DND-41 (cell line): ENCODE measurements around the gene DENND2A.
"Not testable (repeated sequence)": the region's sequence is repeated elsewhere in the genome, so short reads cannot be mapped to it uniquely, and the experiment has no call there.

Source experiments
- ATAC-seq: fragments of 200-7000 bp; cut with Tn5 transposase; 3 replicates; pipeline ENCODE4 v1.9.1; 2021; ENCODE audit warnings: low read depth; ENCODE audit not compliant: insufficient read depth
- DNase-seq: peaks from one replicate; pipeline ENCODE4 v3.0.0-alpha.2; 2020
- H2AFZ ChIP-seq: 2 replicates; pipeline ENCODE4 v1.6.0; 2012; ENCODE audit warnings: low read depth, low read length
- H3K27ac ChIP-seq: 2 replicates; pipeline ENCODE4 v1.5.1; 2012; ENCODE audit warnings: low read length, inconsistent platforms
- H3K27me3 ChIP-seq: fragments of 200-600 bp; sonication (generic); 2 replicates; pipeline ENCODE4 v1.6.0; 2012; ENCODE audit warnings: low read length, mild to moderate bottlenecking, inconsistent platforms; ENCODE audit not compliant: insufficient read depth, poor library complexity
- H3K36me3 ChIP-seq: 2 replicates; pipeline ENCODE4 v1.5.1; 2012; ENCODE audit warnings: low read length, inconsistent platforms; ENCODE audit not compliant: insufficient read depth
- H3K4me1 ChIP-seq: 2 replicates; pipeline ENCODE4 v1.5.1; 2012; ENCODE audit warnings: mild to moderate bottlenecking, low read length; ENCODE audit not compliant: insufficient read depth
- H3K4me2 ChIP-seq: 2 replicates; pipeline ENCODE4 v1.6.0; 2012; ENCODE audit warnings: mild to moderate bottlenecking, moderate library complexity, low read length, inconsistent platforms; ENCODE audit not compliant: insufficient read depth
- H3K4me3 ChIP-seq, 2 experiments: fragments of 200-600 bp in 1 of 2; shearing (Covaris generic) in 1 of 2; 2 replicates each; pipeline ENCODE4 v1.5.1; 2012 to 2016; ENCODE audit warnings: inconsistent platforms in 2 of 2, low read length in 2 of 2, mild to moderate bottlenecking in 2 of 2, low read depth in 1 of 2, moderate library complexity in 1 of 2
- H3K79me2 ChIP-seq: 2 replicates; pipeline ENCODE4 v1.6.0; 2012; ENCODE audit warnings: low read length, inconsistent platforms; ENCODE audit not compliant: insufficient read depth
- H3K9ac ChIP-seq: 2 replicates; pipeline ENCODE4 v1.6.0; 2012; ENCODE audit warnings: low read depth, mild to moderate bottlenecking, inconsistent platforms, low read length, moderate library complexity
- H3K9me3 ChIP-seq: 2 replicates; pipeline ENCODE4 v1.5.1; 2012; ENCODE audit warnings: low read length, moderate library complexity, mild to moderate bottlenecking, inconsistent platforms; ENCODE audit not compliant: insufficient read depth, severe bottlenecking
- H4K20me1 ChIP-seq: 2 replicates; pipeline ENCODE4 v1.6.0; 2012; ENCODE audit warnings: low read length; ENCODE audit not compliant: insufficient read depth
- EZH2 ChIP-seq: IDR thresholded peaks from 3 replicates; pipeline ENCODE4 v1.6.1; 2012; ENCODE audit warnings: borderline replicate concordance, low read depth, mild to moderate bottlenecking, moderate library complexity, low read length, inconsistent platforms; ENCODE audit not compliant: severe bottlenecking
- TF ChIP-seq, protein P1 (sequence below): IDR thresholded peaks from 2 replicates; pipeline ENCODE4 v1.5.1; 2012; ENCODE audit warnings: borderline replicate concordance, low read length, moderate library complexity, mild to moderate bottlenecking; ENCODE audit not compliant: poor library complexity, severe bottlenecking; ENCODE audit errors: extremely low read depth

The DENND2A gene

DNA sequence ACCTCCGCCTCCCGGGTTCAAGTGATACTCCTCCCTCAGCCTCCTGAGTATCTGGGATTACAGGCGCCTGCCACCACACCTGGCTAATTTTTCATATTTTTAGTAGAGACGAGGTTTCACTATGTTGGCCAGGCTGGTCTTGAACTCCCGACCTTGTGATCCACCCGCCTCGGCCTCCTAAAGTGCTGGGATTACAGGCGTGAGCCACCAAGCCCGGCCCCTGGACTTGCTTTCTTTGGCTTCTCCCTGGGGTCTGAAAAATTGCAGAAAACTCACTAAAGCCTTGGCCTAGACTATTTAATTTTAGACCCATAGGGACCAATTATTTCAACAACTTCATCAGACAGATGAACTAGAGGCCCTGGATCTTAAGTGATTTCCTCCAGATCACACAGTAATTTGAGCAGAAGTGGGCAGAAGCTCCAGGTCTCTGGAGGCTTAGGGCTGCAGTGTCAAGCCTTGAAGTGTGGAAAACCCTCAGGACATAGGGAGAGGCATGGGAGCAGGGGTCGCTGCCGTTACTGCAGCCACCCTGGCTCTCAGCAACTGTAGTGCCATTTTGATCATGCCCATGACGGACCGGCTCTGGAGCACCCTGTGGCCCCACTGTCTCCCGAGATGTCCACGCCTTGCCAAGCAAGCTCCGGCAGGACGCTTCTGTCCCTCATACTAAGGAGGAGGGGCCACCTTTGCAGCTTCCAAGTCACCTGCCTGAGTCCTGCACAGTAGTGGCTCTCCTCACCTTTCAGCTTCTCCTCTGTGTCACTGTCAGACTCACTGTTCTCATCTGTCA, 72.4 kb downstream of the DENND2A start:
- H4K20me1 ChIP-seq: no peaks in the 10 kb centered on the region
- no peaks in the 10 kb centered on the region for H3K27me3 ChIP-seq
- no peaks in the 10 kb centered on the region for H3K36me3 ChIP-seq
- no peak overlapping the region for H3K4me2 ChIP-seq
- no peaks in the 10 kb centered on the region for H3K9me3 ChIP-seq
- no peaks in the 10 kb centered on the region for H3K79me2 ChIP-seq
- DNase-seq (no peak), ATAC-seq (no peak)
- no peak overlapping the region for H3K4me3 ChIP-seq
- H3K27ac ChIP-seq: no peak overlapping the region
- H3K9ac ChIP-seq: no peak overlapping the region
- H2AFZ ChIP-seq: no peak overlapping the region
- TF ChIP-seq, protein P1, sequence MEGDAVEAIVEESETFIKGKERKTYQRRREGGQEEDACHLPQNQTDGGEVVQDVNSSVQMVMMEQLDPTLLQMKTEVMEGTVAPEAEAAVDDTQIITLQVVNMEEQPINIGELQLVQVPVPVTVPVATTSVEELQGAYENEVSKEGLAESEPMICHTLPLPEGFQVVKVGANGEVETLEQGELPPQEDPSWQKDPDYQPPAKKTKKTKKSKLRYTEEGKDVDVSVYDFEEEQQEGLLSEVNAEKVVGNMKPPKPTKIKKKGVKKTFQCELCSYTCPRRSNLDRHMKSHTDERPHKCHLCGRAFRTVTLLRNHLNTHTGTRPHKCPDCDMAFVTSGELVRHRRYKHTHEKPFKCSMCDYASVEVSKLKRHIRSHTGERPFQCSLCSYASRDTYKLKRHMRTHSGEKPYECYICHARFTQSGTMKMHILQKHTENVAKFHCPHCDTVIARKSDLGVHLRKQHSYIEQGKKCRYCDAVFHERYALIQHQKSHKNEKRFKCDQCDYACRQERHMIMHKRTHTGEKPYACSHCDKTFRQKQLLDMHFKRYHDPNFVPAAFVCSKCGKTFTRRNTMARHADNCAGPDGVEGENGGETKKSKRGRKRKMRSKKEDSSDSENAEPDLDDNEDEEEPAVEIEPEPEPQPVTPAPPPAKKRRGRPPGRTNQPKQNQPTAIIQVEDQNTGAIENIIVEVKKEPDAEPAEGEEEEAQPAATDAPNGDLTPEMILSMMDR: no peak
- no peak for TF ChIP-seq EZH2
- H3K4me1 ChIP-seq: no peaks in the 10 kb centered on the region

DNA sequence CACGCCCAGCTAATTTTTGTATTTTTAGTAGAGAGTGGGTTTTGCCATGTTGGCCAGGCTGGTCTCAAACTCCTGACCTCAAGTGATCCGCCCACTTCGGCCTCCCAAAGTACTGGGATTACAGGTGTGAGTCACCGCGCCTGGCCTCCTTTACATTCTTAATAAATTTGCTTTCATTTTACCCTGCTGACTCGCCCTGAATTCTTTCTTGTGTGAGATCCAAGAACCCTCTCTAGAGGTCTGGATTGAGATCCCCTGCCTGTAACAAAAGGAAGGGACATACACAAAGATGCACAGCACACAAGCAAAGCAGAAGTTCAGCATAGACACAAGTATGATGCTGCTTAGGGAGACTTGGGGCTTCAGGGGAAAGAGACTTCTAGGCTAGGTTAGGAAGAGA, 74.4 kb downstream of the DENND2A start:
- H2AFZ ChIP-seq, H3K79me2 ChIP-seq, H3K9ac ChIP-seq, H3K36me3 ChIP-seq, ATAC-seq, H4K20me1 ChIP-seq, H3K27me3 ChIP-seq, H3K4me2 ChIP-seq, H3K9me3 ChIP-seq, DNase-seq, H3K4me1 ChIP-seq, H3K27ac ChIP-seq, H3K4me3 ChIP-seq: not testable (repeated sequence)

DNA sequence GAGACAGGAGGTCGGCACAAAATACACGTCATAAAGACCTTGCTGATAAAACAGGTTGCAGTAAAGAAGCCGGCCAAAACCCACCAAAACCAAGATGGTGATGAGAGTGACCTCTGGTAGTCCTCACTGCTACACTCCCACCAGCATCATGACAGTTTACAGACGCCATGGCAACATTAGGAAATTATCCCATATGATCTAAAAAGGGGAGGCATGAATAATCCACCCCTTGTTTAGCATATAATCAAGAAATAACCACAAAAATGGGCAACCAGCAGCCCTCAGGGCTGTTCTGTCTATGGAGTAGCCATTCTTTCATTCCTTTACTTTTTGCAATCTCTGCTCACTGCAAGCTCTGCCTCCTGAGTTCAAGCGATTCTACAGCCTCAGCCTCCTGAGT, 74.9 kb downstream of the DENND2A start:
- not testable (repeated sequence) for DNase-seq, H3K4me1 ChIP-seq, H3K9ac ChIP-seq, H3K9me3 ChIP-seq, H3K79me2 ChIP-seq, H3K27ac ChIP-seq, H4K20me1 ChIP-seq, H3K27me3 ChIP-seq, ATAC-seq, H2AFZ ChIP-seq, H3K36me3 ChIP-seq, H3K4me2 ChIP-seq, H3K4me3 ChIP-seq

DNA sequence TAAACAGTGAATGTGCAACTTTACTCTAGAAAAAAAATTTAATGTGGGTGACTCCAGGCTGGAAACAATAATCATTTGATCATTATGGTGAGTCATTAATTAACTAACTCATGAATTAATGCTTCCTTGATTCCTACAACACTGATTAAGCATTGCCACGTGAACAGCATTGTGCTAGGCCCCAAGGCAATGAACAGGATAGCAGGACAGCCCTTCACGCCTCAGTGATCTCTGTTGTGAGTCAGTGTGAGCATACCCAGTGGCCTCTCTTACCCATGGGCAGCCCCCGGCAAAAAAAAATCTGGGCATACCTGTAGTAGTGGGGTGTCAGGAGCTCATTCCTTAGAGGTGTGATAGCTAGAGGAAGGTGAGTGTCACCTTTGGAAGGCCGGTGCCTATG, 76.0 kb downstream of the DENND2A start:
- H3K9ac ChIP-seq: no peak overlapping the region
- no peaks in the 10 kb centered on the region for H3K79me2 ChIP-seq
- H2AFZ ChIP-seq: no peak overlapping the region
- H4K20me1 ChIP-seq: no peaks in the 10 kb centered on the region
- H3K4me3 ChIP-seq: no peak overlapping the region
- no peaks in the 10 kb centered on the region for H3K27me3 ChIP-seq
- no peak overlapping the region for H3K27ac ChIP-seq
- H3K4me1 ChIP-seq: no peaks in the 10 kb centered on the region
- H3K36me3 ChIP-seq: no peaks in the 10 kb centered on the region
- no peak for ATAC-seq
- H3K4me2 ChIP-seq: no peak overlapping the region
- TF ChIP-seq, protein P1: no peak
- TF ChIP-seq EZH2: no peak
- no peak for DNase-seq
- H3K9me3 ChIP-seq: no peaks in the 10 kb centered on the region
